Thoracic aorta (tissue), 2 donors: ENCODE measurements around the gene C19orf85. TPM values are rescaled to one million over a fixed set of nuclear protein-coding genes. Genes with fewer than 3 reads are reported as not detected.

ENCODE experiments used
- ATAC-seq: fragments of 150-250 bp; one replicate; pipeline ENCODE4 v1.8.0; 2017; ENCODE audit warnings: low read depth; ENCODE audit not compliant: insufficient number of reproducible peaks, low FRiP score
- DNase-seq: peaks from one replicate; pipeline ENCODE4 v3.0.0-alpha.2; 2020; ENCODE audit warnings: low spot score
- H3K27ac ChIP-seq, 2 donors: fragments of 200-600 bp; sonication (generic); 1 replicate in 1 of 2; 2 replicates in 1 of 2; pipeline ENCODE4 v1.5.1; 2016; ENCODE audit warnings: mild to moderate bottlenecking in 2 of 2, moderate library complexity in 2 of 2
- H3K27me3 ChIP-seq: fragments of 200-600 bp; sonication (generic); replicated peaks from 2 replicates; pipeline ENCODE4 v1.6.0; 2016; ENCODE audit warnings: mild to moderate bottlenecking; ENCODE audit not compliant: insufficient read depth
- H3K36me3 ChIP-seq: fragments of 200-600 bp; sonication (generic); one replicate; pipeline ENCODE4 v1.5.1; 2016
- H3K4me1 ChIP-seq, 2 donors: fragments of 200-600 bp; sonication (generic); 1 replicate in 1 of 2; 2 replicates in 1 of 2; pipeline versions ENCODE4 v1.5.1 to v1.6.0; 2016; ENCODE audit warnings: low read depth in 2 of 2, mild to moderate bottlenecking in 1 of 2; ENCODE audit not compliant: control insufficient read depth in 1 of 2
- H3K4me3 ChIP-seq: fragments of 200-600 bp; sonication (generic); 2 replicates; pipeline ENCODE4 v1.5.1; 2016; ENCODE audit warnings: mild to moderate bottlenecking
- H3K9me3 ChIP-seq: fragments of 200-600 bp; sonication (generic); 2 replicates; pipeline ENCODE4 v1.5.1; 2016
- total RNA-seq, 2 donors: library from RNA; depleted of rRNA; stranded (reverse); fragments of >200 nt; gene quantifications; one replicate each; pipeline versions ENCODE4 v1.1.0 to v1.2.3, GENCODE V29; 2016
- TF ChIP-seq, protein P1 (sequence below): fragments of 200-600 bp; sonication (generic); IDR thresholded peaks from one replicate; pipeline ENCODE4 v1.5.1; 2019; ENCODE audit warnings: antibody characterized with exemption

The C19orf85 gene
- total RNA-seq, 2 donors from 2014 or later, result not detected

DNA sequence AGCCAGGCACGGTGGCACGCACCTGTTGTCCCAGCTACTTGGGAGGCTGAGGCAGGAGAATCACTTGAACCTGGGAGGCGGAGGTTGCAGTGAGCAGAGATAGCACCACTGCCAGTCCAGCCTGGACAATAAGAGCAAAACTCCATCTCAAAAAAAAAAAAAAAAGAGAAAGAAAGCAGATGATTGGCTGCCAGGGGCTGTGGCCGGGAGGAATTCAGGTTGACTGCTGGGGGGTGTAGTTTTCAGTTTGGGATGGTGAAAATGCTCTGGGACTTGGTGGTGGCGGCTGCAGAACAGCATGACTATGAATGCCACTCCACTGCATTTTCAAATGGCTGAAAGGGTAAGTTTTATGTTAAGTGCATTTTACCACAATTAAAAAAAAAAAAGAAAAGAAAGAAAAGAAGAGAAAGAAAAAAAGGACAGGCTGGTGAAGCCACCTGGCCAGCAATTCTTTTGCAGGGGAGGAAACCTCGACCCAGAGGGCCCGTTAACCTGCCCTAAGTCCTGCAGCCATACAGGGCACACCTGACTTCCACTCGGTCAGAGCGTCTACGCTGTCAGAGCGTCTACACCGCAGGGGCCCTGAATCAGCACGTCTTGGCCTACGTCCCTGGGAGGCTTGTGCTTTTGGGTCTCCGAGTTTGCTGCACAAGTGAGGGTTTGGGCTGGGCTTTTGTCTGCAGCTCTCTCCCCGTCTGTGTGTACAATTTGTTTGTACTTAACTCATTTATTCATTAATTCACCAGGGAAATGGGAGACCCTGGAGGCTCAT lies 6.7 kb downstream of the C19orf85 start:
- no peak for DNase-seq
- no peak overlapping the region for H3K27ac ChIP-seq
- no peak overlapping the region for H3K4me3 ChIP-seq
- H3K27me3 ChIP-seq, result no peaks in the 10 kb centered on the region
- H3K4me1 ChIP-seq, result peaks cover 4 to 23% of the 10 kb centered on the region in 2 donors
- no peak for ATAC-seq
- no peaks in the 10 kb centered on the region for H3K9me3 ChIP-seq
- TF ChIP-seq, protein P1, sequence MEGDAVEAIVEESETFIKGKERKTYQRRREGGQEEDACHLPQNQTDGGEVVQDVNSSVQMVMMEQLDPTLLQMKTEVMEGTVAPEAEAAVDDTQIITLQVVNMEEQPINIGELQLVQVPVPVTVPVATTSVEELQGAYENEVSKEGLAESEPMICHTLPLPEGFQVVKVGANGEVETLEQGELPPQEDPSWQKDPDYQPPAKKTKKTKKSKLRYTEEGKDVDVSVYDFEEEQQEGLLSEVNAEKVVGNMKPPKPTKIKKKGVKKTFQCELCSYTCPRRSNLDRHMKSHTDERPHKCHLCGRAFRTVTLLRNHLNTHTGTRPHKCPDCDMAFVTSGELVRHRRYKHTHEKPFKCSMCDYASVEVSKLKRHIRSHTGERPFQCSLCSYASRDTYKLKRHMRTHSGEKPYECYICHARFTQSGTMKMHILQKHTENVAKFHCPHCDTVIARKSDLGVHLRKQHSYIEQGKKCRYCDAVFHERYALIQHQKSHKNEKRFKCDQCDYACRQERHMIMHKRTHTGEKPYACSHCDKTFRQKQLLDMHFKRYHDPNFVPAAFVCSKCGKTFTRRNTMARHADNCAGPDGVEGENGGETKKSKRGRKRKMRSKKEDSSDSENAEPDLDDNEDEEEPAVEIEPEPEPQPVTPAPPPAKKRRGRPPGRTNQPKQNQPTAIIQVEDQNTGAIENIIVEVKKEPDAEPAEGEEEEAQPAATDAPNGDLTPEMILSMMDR, result no peak
- H3K36me3 ChIP-seq, result no peaks in the 10 kb centered on the region

DNA sequence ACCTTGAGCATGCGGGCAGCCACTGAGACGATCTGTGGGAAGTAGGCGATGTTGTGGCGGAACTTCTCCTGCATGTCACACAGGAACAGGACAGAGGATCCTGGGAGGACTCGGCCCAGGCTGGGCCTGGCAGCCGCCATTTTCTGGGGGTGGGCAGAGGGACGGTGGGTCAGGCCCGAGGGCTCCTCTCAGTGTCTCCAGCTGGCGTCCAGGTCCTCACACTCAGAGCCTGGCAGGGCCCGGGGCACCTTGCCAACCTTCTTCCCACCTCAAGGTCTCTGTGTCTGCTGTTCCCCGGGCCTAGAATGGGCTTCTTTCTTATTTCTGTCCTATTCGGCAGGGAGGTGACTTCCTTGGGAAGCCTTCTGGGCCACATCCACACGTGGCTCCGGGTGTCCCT lies 8.2 kb downstream of the C19orf85 start:
- Histone ChIP-seq H3K4me1 (peaks cover 14 to 32% of the 10 kb centered on the region in 2 donors), H3K36me3 (no peaks in the 10 kb centered on the region), H3K27ac (no peak overlapping the region), H3K27me3 (no peaks in the 10 kb centered on the region), H3K4me3 (no peak overlapping the region), H3K9me3 (no peaks in the 10 kb centered on the region)
- TF ChIP-seq, protein P1, result no peak
- no peak for DNase-seq
- no peak for ATAC-seq

DNA sequence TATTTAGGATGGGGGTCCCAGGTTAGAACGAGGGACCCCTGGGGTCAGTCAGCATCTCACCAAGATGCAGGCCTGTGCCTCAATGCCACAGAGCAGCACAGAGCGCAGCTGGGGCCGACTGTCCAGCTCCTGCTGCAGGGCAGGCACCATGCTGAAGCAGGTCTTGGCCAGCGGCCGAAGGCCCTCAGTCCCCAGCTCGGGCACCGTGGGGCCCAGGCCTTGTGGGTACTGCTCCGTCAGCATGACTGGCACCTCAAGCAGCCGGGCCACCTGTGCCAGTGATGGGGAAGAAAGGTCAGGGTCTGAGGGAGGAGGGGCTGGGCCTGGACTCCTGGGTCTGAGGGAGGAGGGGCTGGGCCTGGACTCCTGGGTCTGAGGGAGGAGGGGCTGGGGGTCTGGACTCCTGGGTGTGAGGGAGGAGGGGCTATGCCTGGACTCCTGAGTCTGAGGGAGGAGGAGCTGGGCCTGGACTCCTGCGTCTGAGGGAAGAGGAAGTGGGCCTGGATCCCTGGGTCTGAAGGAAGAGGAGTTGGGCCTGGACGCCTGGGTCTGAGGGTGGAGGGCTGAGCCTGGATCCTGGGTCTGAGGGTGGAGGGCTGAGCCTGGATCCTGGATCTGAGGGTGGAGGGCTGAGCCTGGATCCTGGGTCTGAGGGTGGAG lies 8.8 kb downstream of the C19orf85 start:
- H3K27ac ChIP-seq, result no peak overlapping the region
- no peaks in the 10 kb centered on the region for H3K27me3 ChIP-seq
- DNase-seq, result no peak
- H3K9me3 ChIP-seq, result no peaks in the 10 kb centered on the region
- H3K4me1 ChIP-seq, result peaks cover 13 to 32% of the 10 kb centered on the region in 2 donors
- no peaks in the 10 kb centered on the region for H3K36me3 ChIP-seq
- H3K4me3 ChIP-seq, result no peak overlapping the region
- no peak for ATAC-seq
- TF ChIP-seq, protein P1, result no peak

DNA sequence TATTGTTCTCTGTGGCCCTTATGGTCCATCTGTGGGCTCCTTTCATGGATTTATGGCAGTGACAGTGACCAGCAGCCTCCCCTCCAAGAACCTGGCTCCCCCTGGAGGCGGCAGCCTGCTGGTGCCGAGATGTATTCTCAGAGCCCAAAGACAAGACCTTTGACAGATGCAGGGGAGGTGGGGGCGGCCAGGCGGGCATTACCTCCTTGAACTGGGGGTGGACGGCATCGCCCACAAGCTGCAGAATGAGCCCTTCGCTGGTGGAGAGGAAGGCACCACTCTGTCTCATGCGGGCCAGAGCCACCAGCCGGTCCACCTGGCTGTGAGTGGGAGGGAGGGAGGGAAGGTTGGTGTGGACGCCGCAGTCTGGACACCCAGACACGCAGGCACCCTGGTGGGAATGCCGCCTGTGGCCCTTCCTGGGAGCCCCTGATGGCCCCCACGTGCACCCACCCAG lies 9.7 kb downstream of the C19orf85 start:
- TF ChIP-seq, protein P1, result no peak
- Histone ChIP-seq H3K9me3 (no peaks in the 10 kb centered on the region), H3K27me3 (no peaks in the 10 kb centered on the region), H3K36me3 (no peaks in the 10 kb centered on the region), H3K4me3 (no peak overlapping the region), H3K4me1 (peaks cover 10 to 23% of the 10 kb centered on the region in 2 donors), H3K27ac (no peak overlapping the region)
- no peak for ATAC-seq
- DNase-seq, result no peak

DNA sequence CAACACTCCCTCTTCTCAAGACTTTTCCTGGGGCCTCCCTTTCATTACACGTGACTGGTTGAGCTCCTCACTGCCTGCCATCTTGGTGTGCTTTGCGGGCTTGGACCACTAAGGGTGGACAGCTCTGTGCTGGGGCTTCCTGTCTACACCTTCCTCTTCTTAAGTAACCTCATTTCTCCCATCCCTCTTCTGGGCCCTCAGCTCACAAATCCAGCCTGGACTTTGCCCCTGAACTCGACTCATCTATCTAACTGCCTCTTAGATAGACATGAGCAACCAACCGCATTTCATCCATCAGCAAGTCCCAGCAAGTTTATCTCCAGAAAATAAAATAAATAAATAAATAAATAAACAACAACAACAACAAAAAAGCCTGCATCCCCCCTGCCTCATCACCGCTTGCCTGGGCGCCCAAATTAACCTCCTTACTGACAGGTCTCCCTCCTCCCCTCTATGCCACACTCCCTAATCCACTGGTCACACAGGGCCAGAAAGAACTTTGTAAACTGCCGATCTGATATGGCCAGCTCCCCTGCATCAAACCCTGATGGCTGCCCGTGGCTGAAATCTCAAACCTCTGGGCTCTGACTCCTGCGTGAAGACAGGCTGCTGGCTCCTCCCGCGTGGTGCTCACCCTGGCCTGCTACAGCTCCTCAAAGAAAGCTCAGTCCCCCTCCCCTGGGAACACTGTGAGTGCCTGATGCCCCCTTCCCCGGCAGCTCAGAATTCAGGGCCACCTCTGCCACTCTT lies 10.9 kb downstream of the C19orf85 start:
- no peak overlapping the region for H3K27ac ChIP-seq

More for the DNA sequence above, 10.9 kb downstream of the C19orf85 start:
- ATAC-seq, result no peak
- no peak for DNase-seq
- no peaks in the 10 kb centered on the region for H3K9me3 ChIP-seq
- no peaks in the 10 kb centered on the region for H3K27me3 ChIP-seq
- TF ChIP-seq, protein P1, result no peak
- H3K36me3 ChIP-seq, result no peaks in the 10 kb centered on the region
- H3K4me3 ChIP-seq, result no peak overlapping the region
- peaks cover 10 to 19% of the 10 kb centered on the region in 2 donors for H3K4me1 ChIP-seq
